CD14-positive monocyte (primary cell): Measurements from ENCODE around the gene EPC1. TPM values are rescaled to one million over a fixed set of nuclear protein-coding genes. Genes with fewer than 3 reads are reported as not detected.
"Not testable (repeated sequence)": the region's sequence is repeated elsewhere in the genome, so short reads cannot be mapped to it uniquely, and the experiment has no call there.

Source experiments
- DNase-seq, 3 donors: peaks; one replicate each; pipeline ENCODE4 v3.0.0-alpha.2; 2011 to 2022
- H2AFZ ChIP-seq: 2 replicates; pipeline ENCODE4 v1.6.0; 2012; ENCODE audit warnings: mild to moderate bottlenecking, low read depth, low read length, inconsistent platforms; ENCODE audit not compliant: insufficient read depth, poor library complexity, severe bottlenecking
- H3K27ac ChIP-seq, 2 donors: 1 replicate in 1 of 2; 2 replicates in 1 of 2; pipeline ENCODE4 v1.5.1; 2012 to 2013; ENCODE audit warnings: low read length in 2 of 2, control low read depth in 1 of 2, inconsistent platforms in 1 of 2, low read depth in 1 of 2, mild to moderate bottlenecking in 1 of 2
- H3K27me3 ChIP-seq, 2 donors: one replicate each; pipeline versions ENCODE4 v1.6.0 to v1.6.1; 2011 to 2013; ENCODE audit warnings: low read length in 2 of 2; ENCODE audit not compliant: control insufficient read depth in 2 of 2, insufficient read depth in 2 of 2
- H3K36me3 ChIP-seq, 2 donors: replicated peaks in 1 of 2; 1 replicate in 1 of 2; 2 replicates in 1 of 2; pipeline versions ENCODE4 v1.5.1 to v1.6.1; 2012 to 2013; ENCODE audit warnings: low read length in 2 of 2, control low read depth in 1 of 2, inconsistent platforms in 1 of 2, mild to moderate bottlenecking in 1 of 2; ENCODE audit not compliant: insufficient read depth in 2 of 2, control insufficient read depth in 1 of 2
- H3K4me1 ChIP-seq, 2 donors: 1 replicate in 1 of 2; 2 replicates in 1 of 2; pipeline versions ENCODE4 v1.5.1 to v1.6.1; 2012 to 2013; ENCODE audit warnings: low read length in 2 of 2, control low read depth in 1 of 2, inconsistent platforms in 1 of 2, mild to moderate bottlenecking in 1 of 2, moderate library complexity in 1 of 2; ENCODE audit not compliant: insufficient read depth in 2 of 2, control insufficient read depth in 1 of 2
- H3K4me2 ChIP-seq: replicated peaks from 2 replicates; pipeline ENCODE3; 2012; ENCODE audit warnings: low read length, moderate library complexity, mild to moderate bottlenecking; ENCODE audit not compliant: poor library complexity, severe bottlenecking; ENCODE audit errors: extremely low read depth
- H3K4me3 ChIP-seq, 3 experiments: fragments of 200-600 bp in 1 of 3; sonication (generic) in 1 of 3; replicated peaks in 1 of 3; 1 replicate in 2 of 3; 2 replicates in 1 of 3; pipeline ENCODE4 v1.5.1; 2011 to 2013; ENCODE audit warnings: low read length in 3 of 3, mild to moderate bottlenecking in 3 of 3, control low read depth in 2 of 3, low read depth in 2 of 3, inconsistent platforms in 1 of 3, moderate library complexity in 1 of 3
- H3K79me2 ChIP-seq: 2 replicates; pipeline ENCODE4 v1.6.0; 2012; ENCODE audit warnings: mild to moderate bottlenecking, control low read depth, inconsistent platforms, low read length, moderate library complexity; ENCODE audit not compliant: insufficient read depth
- H3K9ac ChIP-seq: 2 replicates; pipeline ENCODE4 v1.6.0; 2017; ENCODE audit warnings: low read length, mild to moderate bottlenecking; ENCODE audit not compliant: insufficient read depth, poor library complexity, severe bottlenecking
- H3K9me3 ChIP-seq, 2 donors: replicated peaks in 1 of 2; 1 replicate in 1 of 2; 2 replicates in 1 of 2; pipeline versions ENCODE4 v1.5.1 to v1.6.1; 2012 to 2013; ENCODE audit warnings: low read length in 2 of 2, control low read depth in 1 of 2; ENCODE audit not compliant: control insufficient read depth in 1 of 2, insufficient read depth in 1 of 2
- H4K20me1 ChIP-seq: 2 replicates; pipeline ENCODE4 v1.6.0; 2012; ENCODE audit warnings: mild to moderate bottlenecking, low read length, control low read depth, moderate library complexity; ENCODE audit not compliant: insufficient read depth
- H3K27ac Mint-ChIP-seq, 7 donors: one replicate each; pipeline ENCODE4 v1.8.0; 2020; ENCODE audit warnings: mild to moderate bottlenecking in 7 of 7, mixed read lengths in 7 of 7, moderate library complexity in 6 of 7, inconsistent platforms in 2 of 7
- H3K27me3 Mint-ChIP-seq, 3 donors: one replicate each; pipeline ENCODE4 v1.8.0; 2021 to 2022; ENCODE audit warnings: low read depth in 3 of 3, mild to moderate bottlenecking in 3 of 3, mixed read lengths in 3 of 3, moderate library complexity in 3 of 3, inconsistent platforms in 1 of 3
- H3K36me3 Mint-ChIP-seq, 2 donors: one replicate each; pipeline ENCODE4 v1.8.0; 2020; ENCODE audit warnings: mixed read lengths in 2 of 2, inconsistent platforms in 1 of 2, mild to moderate bottlenecking in 1 of 2
- H3K4me1 Mint-ChIP-seq: one replicate; pipeline ENCODE4 v1.8.0; 2020; ENCODE audit warnings: mild to moderate bottlenecking, mixed read lengths
- H3K4me3 Mint-ChIP-seq, 2 donors: one replicate each; pipeline ENCODE4 v1.8.0; 2020; ENCODE audit warnings: mild to moderate bottlenecking in 2 of 2, mixed read lengths in 2 of 2, moderate library complexity in 1 of 2
- H3K9me3 Mint-ChIP-seq, 7 donors: one replicate each; pipeline ENCODE4 v1.8.0; 2020 to 2022; ENCODE audit warnings: mixed read lengths in 7 of 7, mild to moderate bottlenecking in 6 of 7, moderate library complexity in 6 of 7, inconsistent platforms in 2 of 7
- CTCF ChIP-seq: fragments of 200-600 bp; IDR thresholded peaks from one replicate; pipeline ENCODE4 v1.8.0; 2022; ENCODE audit warnings: antibody characterized with exemption, mild to moderate bottlenecking
- WGBS: methylation state at CpG from one replicate; pipeline ENCODE4 v1.1.5; 2013; ENCODE audit warnings: missing lambda C conversion rate; ENCODE audit not compliant: insufficient coverage; 5-methylcytosine and 5-hydroxymethylcytosine counted together
- intact Hi-C, 2 donors: fragments of 100-400 bp; cut with micrococcal nuclease; formaldehyde crosslinking; loops; one replicate each; pipeline versions ENCODE4 v1.15.0 to v1.15.1; 2023
- polyA plus RNA-seq, 3 donors: library from polyadenylated mRNA; depleted of rRNA in 1 of 3; unstranded in 2 of 3; stranded (reverse) in 1 of 3; fragments of 300-500 nt in 2 of 3; fragments of >200 nt in 1 of 3; fragmentation: Illumina TruSeq in 2 of 3; gene quantifications; 1 replicate in 2 of 3; 2 replicates in 1 of 3; pipeline ENCODE4 v1.2.3, GENCODE V29; 2012 to 2021

Gene EPC1
- polyA plus RNA-seq, 3 donors, result 28.3 to 60.8 (median 31.0) TPM

GRCh38 chr10:32253821-32254220, 93.1 kb downstream of the EPC1 start:
- Mint-ChIP-seq H3K27me3 (peaks cover 0 to 6% (median 0%) of the 10 kb centered on the region in 3 donors), H3K36me3 (no peaks in the 10 kb centered on the region), H3K27ac (peak overlapping the region in 1 of 7 donors; percentile 51), H3K4me1 (peaks cover 22% of the 10 kb centered on the region), H3K9me3 (peaks cover 0 to 3% (median 0%) of the 10 kb centered on the region in 7 donors), H3K4me3 (no peak overlapping the region)
- H3K9ac ChIP-seq, result peak overlapping the region; percentile 1
- H4K20me1 ChIP-seq, result no peaks in the 10 kb centered on the region
- H3K79me2 ChIP-seq, result no peaks in the 10 kb centered on the region
- H3K9me3 ChIP-seq, result no peaks in the 10 kb centered on the region
- H3K27me3 ChIP-seq, result no peaks in the 10 kb centered on the region
- no peak overlapping the region for H3K4me3 ChIP-seq
- H3K4me1 ChIP-seq, result peaks cover 15 to 17% of the 10 kb centered on the region in 2 donors
- no peaks in the 10 kb centered on the region for H3K36me3 ChIP-seq
- no peak for TF ChIP-seq CTCF
- intact Hi-C loops, result no loop called here
- WGBS, result 100% methylated on average over 1 of the region's 2 CpGs
- no peak overlapping the region for H2AFZ ChIP-seq
- H3K4me2 ChIP-seq, result no peak overlapping the region
- no peak overlapping the region for H3K27ac ChIP-seq
- no peak for DNase-seq

GRCh38 chr10:32253276-32253675, 93.7 kb downstream of the EPC1 start:
- peaks cover 0 to 6% (median 0%) of the 10 kb centered on the region in 3 donors for H3K27me3 Mint-ChIP-seq
- 96% methylated on average over 3 of the region's 4 CpGs for WGBS
- Histone ChIP-seq H3K27me3 (no peaks in the 10 kb centered on the region), H3K4me3 (no peak overlapping the region), H4K20me1 (no peaks in the 10 kb centered on the region), H3K79me2 (no peaks in the 10 kb centered on the region), H3K9me3 (no peaks in the 10 kb centered on the region), H3K9ac (peak overlapping the region; percentile 1), H3K4me1 (peaks cover 15 to 17% of the 10 kb centered on the region in 2 donors), H3K27ac (no peak overlapping the region), H3K36me3 (no peaks in the 10 kb centered on the region), H2AFZ (peak overlapping the region; percentile 12), H3K4me2 (no peak overlapping the region)
- peak overlapping the region in 2 of 7 donors; percentile 8 to 51 for H3K27ac Mint-ChIP-seq
- no peaks in the 10 kb centered on the region for H3K36me3 Mint-ChIP-seq
- intact Hi-C loops, result no loop called here
- H3K4me1 Mint-ChIP-seq, result peaks cover 22% of the 10 kb centered on the region
- no peak overlapping the region for H3K4me3 Mint-ChIP-seq
- peaks cover 0 to 3% (median 0%) of the 10 kb centered on the region in 7 donors for H3K9me3 Mint-ChIP-seq
- DNase-seq, result peak in 2 of 3 donors; percentile 14 to 20
- no peak for TF ChIP-seq CTCF

- H3K27ac Mint-ChIP-seq, result peak overlapping the region in 1 of 7 donors; percentile 35
- H3K36me3 ChIP-seq, H3K9me3 ChIP-seq, intact Hi-C loops, H3K27ac ChIP-seq, H3K4me3 ChIP-seq, H2AFZ ChIP-seq, H3K27me3 ChIP-seq, H3K9ac ChIP-seq, H3K9me3 Mint-ChIP-seq, H3K36me3 Mint-ChIP-seq, H3K79me2 ChIP-seq, H3K4me2 ChIP-seq, H4K20me1 ChIP-seq, H3K4me3 Mint-ChIP-seq, DNase-seq: not testable (repeated sequence)
- H3K4me1 ChIP-seq, result peaks cover 9 to 11% of the 10 kb centered on the region in 2 donors
- H3K4me1 Mint-ChIP-seq, result peaks cover 16% of the 10 kb centered on the region
- H3K27me3 Mint-ChIP-seq, result peaks cover 0 to 10% (median 2%) of the 10 kb centered on the region in 3 donors
- WGBS, result no CpG with 5 or more reads among the region's 3 CpGs
Observed at GRCh38 chr10:32250489-32250888, 96.5 kb downstream of the EPC1 start.
